GM19324 (cell line): Measurements from ENCODE around the gene RS1.

Experiments
- ATAC-seq: cut with Tn5 transposase; IDR thresholded peaks from one replicate; pipeline ENCODE4 v1.9.1; 2021; ENCODE audit warnings: mild to moderate bottlenecking, moderate library complexity; ENCODE audit not compliant: unreplicated experiment, low FRiP score

RS1 gene

DNA sequence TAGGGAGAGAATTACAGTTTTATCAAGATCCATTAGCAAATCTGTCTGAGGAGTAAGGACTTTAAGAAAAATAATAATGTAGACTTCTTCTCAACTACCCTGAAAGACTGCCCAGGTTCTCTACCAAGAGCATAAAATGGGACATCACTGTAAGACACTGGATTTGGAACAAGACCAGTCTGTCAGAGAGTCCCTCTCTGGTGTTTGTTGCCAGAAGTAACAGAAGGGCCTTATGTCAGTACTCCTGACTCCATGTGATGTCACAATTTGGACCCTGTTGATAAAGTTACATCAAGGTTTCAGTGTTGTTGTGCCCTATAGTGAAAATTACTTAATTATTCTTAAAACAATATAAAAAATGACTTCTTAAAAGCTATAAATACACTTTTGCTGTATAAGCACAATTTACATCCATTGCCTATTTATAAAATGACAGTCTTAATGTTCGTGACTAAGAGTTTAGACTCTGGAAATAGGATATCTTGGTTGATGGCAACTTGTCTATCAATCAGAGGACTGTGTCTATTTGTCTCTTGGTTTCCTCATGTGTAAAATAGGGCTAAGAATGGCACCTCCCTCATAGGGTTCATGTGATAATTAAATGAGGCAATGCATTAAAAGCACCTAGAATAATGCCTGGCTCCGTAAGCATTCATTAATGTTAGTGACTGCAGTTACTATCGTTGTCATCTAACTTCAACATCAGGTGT, 57.8 kb downstream of the RS1 start:
- ATAC-seq: no peak

DNA sequence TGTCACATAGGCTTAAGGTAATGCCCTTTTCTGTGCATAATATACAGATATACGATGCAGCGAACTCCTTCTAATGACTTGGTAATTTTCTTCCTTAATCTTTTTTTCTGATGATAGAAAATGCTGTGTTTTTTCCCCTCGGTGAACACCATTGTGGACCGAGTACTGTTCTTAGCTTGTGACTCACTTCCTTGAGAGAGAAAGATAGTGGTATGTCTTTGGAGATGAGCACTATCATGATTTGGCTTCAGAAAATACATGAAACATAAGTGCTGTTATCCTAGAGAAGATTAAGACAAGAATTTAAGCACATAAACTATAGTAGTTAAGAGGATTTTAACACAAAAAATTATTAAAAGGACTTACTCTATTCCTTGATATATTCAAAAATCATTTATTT, 63.9 kb downstream of the RS1 start:
- no peak for ATAC-seq

DNA sequence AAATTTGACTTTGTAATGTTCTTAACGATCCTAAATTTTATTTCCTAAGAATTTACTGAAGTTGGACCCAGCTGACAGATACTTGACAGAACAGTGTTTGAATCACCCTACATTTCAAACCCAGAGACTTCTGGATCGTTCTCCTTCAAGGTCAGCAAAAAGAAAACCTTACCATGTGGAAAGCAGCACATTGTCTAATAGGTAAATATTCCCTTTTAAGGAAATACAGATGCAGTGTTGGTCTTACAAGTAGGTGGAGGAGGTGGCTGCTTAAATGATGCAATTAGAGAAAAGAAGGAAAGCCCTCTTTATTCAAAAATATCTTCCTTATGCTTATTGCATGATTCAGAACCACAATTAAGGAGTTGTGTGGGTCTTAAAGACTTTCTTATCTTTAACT, 73.5 kb downstream of the RS1 start:
- no peak for ATAC-seq

DNA sequence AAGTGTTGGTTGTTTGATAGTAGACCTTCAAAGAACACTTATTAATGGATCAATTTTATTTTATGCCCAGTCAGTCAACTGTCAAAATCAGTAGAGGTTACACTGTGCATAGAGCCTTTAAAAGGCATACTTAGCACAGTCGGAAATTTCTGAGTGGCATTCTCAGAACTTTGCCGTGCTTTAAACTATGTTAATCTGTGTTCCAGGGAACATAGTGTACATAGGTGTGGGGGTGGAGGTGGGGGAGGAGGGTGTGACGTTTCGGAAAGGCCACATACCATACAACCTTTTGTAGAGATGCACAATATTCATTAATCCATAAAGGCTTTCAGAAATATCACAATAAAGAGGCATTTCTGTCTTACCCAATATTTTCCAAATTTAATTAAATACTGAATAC, 75.8 kb downstream of the RS1 start:
- no peak for ATAC-seq

DNA sequence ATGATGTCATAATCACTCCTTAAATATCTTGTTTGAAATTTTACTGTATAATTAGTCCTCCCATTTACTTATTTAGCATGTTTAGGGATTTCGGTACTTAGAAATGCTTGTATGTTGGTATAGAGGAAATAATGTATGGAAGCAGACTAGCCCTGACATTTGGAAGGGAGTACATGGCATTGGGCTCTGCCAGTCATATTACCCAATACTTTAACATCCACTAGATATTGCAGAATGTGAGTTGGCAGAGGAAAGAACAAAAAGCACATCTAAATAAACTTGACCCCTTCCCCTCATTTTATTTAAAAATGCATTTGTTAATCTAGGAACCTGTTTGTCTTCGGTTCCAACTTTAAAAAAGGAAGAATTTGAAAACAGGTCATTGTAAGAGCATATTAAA, 77.8 kb downstream of the RS1 start:
- no peak for ATAC-seq

DNA sequence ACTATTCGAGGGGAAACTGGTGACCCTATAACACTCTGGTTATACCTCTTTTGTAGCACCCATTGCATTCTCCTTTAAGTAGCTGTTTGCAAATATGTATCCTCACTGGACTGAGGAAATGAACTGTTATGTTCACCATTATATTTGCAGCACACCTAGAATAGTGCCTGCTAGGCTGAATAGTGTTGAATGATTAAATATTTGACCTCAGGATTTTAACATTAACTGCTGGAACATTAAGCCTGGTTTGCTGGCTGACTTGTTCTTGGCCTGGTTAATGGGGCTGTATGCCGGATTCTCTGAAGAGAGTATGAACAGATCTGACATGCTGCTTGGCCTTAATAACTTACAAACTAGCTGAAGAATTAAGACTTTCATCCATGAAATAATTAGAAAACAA, 80.1 kb downstream of the RS1 start:
- no peak for ATAC-seq
